T follicular helper cell (primary cell): ENCODE data around the gene MOB2.
"Not testable (repeated sequence)": the region's sequence is repeated elsewhere in the genome, so short reads cannot be mapped to it uniquely, and the experiment has no call there.

ENCODE experiments used
- DNase-seq: peaks from one replicate; pipeline ENCODE4 v3.0.0-alpha.2; 2020; ENCODE audit warnings: low read depth

Gene MOB2

DNA sequence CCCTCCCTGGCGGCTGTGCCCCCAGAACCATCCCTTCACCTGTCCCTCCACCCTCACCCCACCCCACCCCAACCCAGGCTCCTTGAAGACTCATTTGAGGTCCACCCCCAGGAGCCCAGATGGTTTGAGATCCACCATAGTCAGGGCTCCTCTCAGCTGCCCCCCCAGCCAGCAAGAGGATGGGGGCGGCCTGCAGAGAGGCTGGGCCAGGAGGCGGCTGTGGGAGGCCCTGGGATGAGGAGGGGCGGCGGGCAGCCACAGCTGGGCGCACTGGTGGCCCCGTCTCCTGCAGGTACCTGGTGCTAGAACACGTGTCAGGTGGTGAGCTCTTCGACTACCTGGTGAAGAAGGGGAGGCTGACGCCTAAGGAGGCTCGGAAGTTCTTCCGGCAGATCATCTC, 46.1 kb downstream of the MOB2 start:
- no peak for DNase-seq

DNA sequence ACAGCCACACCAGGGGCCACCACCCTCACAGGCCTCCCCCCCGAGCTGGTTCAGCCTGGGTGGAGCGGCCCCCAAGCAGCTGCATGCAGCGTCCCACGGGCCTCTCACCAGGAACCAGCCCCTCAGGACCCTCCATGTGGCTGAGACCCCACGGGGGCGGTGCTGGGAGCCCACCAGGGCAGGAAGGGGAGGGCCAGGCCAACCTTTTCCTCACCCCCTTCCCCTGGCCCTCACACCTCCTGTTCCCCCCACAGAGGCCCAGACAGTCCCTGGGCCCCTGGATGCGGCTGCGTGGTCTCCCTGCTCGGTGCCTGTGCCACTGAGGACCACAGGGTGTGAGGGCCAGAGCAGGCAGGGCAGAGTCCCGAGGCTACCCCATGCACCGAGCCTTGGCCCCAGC, 46.5 kb downstream of the MOB2 start:
- DNase-seq = no peak

GRCh38 chr11:1439341-1439740, 47.2 kb downstream of the MOB2 start:
- no peak for DNase-seq

DNA sequence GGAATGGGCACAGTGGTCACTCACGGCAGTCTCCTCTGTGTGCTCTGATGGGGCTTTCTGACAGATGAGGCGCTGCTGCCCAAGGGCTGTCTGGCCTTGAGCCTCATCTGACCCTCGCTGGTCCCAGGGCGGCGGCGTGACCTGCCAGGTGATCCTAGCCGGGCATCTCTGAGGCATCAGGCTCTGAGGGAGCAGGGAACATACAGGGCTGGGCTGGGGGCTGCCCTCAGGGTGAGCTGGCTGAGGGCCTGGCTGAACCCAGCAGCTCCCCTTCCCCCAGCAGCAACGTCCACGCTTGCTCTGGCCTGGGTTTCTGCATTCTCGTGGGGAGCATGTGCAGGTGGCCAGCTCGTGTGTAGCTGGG, 47.6 kb downstream of the MOB2 start:
- no peak for DNase-seq

- DNase-seq = no peak
Measured at GRCh38 chr11:1438261-1438966, 48.2 kb downstream of the MOB2 start.

GRCh38 chr11:1437500-1437899, 49.1 kb downstream of the MOB2 start:
- DNase-seq = no peak

DNA sequence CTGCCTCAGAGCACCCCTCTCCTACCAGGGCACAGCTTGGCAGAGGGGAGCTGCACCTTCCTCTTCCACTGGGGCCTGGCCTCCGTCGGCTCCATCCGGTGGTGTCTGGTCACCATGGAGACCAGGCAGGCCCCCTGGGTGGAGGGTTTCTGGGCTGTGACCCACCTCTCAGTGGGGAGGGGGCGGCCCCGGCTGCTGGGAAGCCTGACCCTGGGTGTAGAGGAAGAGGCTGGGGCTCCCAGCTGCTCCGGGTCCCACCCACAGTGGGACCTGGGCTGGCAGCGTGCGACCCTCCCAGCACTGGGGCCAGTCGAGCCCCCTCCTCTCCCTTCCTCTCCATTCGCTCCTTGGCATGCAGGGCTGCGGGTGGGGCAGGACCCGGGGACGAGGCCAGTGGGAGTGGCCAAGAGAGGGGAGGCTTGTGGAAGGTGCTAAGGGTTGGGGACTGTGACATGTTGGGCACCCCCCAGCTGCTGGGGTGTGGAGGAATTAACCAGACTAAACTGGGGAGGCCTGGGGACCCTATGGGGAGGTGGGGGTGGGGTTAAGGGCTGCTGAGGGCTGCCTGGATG, 50.0 kb downstream of the MOB2 start:
- no peak for DNase-seq

GRCh38 chr11:1435820-1436467, 50.6 kb downstream of the MOB2 start:
- DNase-seq = no peak

DNA sequence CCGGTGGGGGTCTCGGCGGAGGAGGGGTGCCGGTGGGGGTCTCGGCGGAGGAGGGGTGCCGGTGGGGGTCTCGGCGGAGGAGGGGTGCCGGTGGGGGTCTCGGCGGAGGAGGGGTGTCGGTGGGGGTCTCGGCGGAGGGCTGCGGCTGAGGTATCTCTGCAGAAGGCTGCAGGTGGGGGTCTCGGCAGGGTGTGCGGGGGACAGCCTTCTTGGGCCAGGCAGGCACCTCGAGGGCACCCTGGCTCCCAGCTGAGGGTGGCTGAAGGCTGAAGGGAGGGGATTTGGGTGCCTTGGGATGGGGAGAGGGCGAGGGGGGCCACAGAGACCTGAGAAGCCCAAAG, 51.1 kb downstream of the MOB2 start:
- not testable (repeated sequence) for DNase-seq

DNA sequence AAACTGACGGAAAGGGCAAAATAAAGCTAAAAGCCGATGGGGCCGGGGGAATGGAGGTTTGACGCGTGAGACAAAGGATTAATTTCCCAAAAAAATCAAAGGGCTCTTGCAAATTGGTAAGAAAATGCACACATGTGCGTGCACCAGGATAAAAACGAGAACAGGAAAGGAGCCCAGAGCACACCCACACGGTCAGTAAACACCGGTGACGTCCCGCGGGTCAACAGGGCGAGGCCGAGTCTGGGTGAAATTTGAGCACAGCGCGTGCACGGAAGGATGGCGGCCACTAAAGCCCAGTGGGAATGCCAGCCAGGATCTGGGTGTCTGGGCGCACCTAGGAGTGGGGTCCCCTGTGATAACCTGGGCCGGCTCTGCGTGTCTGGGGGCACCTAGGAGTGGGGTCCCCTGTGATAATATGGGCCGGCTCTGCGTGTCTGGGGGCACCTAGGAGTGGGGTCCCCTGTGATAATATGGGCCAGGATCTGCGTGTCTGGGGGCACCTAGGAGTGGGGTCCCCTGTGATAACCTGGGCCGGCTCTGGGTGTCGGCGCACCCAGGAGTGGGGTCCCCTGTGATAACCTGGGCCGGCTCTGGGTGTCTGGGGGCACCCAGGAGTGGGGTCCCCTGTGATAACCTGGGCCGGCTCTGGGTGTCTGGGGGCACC, 52.5 kb downstream of the MOB2 start:
- no peak for DNase-seq

DNA sequence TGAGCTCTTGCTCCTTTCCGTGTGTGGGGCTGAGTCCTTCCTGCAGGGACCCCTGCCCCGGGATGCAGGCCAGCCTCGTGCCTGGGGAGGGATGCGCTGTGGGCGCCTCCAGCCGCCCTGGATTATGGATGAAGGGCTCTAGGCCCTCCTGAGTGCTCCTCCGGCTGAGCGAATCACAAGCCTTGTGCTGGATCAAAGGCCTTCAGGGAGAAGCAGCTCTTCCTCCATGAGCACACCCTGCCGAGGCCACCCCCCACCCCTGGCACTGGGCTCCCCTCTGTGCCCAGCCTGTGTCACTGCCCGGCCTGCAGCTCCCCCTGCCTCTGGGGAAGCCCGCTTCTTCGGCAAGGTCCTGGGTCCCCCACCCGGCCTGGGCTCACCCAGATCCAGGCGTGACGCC, 53.0 kb downstream of the MOB2 start:
- DNase-seq = no peak

- no peak for DNase-seq
Measured at GRCh38 chr11:1428762-1429316, 57.7 kb downstream of the MOB2 start.

- no peak for DNase-seq
Measured at GRCh38 chr11:1425439-1425838, 61.1 kb downstream of the MOB2 start.

DNA sequence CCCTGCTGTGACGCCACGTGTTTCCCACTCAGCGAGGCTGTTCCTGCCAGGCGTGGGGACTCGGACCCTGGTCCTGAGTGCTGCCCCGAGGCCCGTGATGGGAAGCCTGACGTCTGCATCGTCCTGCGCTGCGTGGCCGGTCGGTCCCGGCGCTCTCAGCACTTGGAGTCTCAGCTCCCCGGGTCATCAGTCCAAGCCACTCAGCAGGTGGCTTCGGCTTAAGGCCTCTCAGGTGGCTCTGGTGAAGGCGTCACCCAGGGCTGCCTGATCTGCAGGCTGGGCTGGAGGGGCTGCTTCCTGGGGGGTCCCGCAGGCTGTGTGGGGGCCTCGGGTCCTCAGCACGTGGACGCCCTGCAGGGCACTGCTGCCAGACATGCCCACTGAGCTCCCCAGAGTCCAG, 61.6 kb downstream of the MOB2 start:
- DNase-seq = no peak

- DNase-seq = not testable (repeated sequence)
Measured at GRCh38 chr11:1423406-1423805, 63.2 kb downstream of the MOB2 start.

GRCh38 chr11:1422981-1423380, 63.6 kb downstream of the MOB2 start:
- DNase-seq = no peak

GRCh38 chr11:1422481-1422880, 64.1 kb downstream of the MOB2 start:
- DNase-seq = no peak

- DNase-seq = no peak
Measured at GRCh38 chr11:1421291-1421690, 65.3 kb downstream of the MOB2 start.

DNA sequence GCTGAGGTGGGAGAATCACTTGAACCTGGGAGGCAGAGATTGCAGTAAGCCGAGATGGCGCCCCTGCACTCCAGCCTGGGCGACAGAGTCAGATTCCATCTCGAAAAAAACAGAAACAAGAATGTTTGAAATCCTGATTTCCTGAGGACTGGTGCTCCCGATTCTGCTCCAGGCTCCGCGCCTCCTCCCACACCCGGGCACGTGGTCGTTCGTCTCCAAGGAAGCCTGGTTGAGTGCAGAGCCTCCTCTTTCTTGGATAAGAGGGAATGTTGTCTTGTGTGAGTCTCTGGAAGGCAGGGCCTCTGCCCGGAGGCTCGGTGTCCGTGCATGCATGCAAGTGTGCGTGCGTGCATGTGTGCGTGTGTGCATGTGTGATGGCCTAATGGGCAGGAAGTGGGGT, 66.8 kb downstream of the MOB2 start:
- DNase-seq = no peak
